Fibroblast of the conjunctiva (primary cell): ENCODE measurements around the gene HS3ST6.
A peak's percentile ranks its signal among the peaks of the same experiment; 100 is the strongest.
"Not testable (repeated sequence)": the region's sequence is repeated elsewhere in the genome, so short reads cannot be mapped to it uniquely, and the experiment has no call there.

Source experiments
- DNase-seq: peaks from one replicate; pipeline ENCODE4 v3.0.0-alpha.2; 2010; ENCODE audit warnings: low read depth

HS3ST6 gene

DNA sequence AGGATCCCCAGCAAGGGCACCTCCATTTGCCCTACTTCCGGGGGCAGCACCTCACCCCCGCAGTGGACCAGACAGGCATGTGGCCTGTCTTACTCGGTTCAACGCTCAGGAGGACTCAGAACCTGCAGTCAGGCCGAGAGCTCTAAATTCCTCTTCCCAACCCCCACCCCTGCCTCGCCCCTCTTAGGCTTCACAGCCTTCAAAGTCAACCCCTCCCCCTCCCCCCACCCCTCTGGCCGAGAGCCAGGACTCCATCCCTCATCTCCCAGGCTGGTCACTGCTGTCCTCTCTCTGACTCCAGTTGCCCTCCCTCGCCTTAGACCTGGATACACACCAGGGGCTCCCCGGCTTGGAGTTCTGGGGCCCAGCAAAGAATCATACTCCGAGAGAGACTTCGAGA, 8.1 kb upstream of the HS3ST6 start:
- DNase-seq: no peak

GRCh38 chr16:1924095-1924494, 5.9 kb upstream of the HS3ST6 start:
- no peak for DNase-seq

GRCh38 chr16:1923299-1924034, 5.3 kb upstream of the HS3ST6 start:
- DNase-seq: peak; percentile 30

DNA sequence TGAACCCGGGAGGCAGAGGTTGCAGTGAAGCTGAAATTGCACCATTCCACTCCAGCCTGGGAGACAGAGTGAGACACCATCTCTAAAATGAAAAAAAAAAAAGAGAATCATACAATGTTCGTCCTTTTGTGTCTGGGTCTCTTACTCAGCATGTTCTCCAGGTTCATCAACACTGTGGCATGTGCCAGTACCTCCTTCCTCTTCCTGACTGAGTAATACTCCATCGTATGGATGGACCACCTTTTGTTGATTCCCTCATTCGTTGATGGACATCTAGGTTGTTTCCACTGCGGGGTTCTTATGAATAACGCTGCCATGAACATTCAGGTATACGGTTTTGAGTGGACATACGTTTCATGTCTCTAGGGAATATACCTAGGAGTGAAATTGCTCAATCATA, 4.1 kb upstream of the HS3ST6 start:
- no peak for DNase-seq

- no peak for DNase-seq
Measured at GRCh38 chr16:1920727-1921171, 2.5 kb upstream of the HS3ST6 start.

DNA sequence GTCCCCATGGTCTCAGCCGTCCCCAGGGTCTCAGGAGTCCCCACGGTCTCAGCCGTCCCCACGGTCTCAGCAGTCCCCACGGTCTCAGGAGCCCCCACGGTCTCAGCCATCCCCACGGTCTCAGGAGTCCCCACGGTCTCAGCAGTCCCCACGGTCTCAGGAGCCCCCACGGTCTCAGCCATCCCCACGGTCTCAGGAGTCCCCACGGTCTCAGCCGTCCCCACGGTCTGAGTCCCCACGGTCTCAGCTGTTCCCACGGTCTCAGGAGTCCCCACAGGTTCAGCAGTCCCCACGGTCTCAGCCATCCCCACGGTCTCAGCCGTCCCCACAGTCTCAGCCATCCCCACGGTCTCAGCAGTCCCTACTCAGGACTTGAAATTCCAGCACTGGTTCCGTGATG, 1.9 kb upstream of the HS3ST6 start:
- DNase-seq: not testable (repeated sequence)

- no peak for DNase-seq
Measured at GRCh38 chr16:1919327-1919998, 1.2 kb upstream of the HS3ST6 start.

- DNase-seq: no peak
Measured at GRCh38 chr16:1917665-1918350, 407 bp downstream of the HS3ST6 start.

DNA sequence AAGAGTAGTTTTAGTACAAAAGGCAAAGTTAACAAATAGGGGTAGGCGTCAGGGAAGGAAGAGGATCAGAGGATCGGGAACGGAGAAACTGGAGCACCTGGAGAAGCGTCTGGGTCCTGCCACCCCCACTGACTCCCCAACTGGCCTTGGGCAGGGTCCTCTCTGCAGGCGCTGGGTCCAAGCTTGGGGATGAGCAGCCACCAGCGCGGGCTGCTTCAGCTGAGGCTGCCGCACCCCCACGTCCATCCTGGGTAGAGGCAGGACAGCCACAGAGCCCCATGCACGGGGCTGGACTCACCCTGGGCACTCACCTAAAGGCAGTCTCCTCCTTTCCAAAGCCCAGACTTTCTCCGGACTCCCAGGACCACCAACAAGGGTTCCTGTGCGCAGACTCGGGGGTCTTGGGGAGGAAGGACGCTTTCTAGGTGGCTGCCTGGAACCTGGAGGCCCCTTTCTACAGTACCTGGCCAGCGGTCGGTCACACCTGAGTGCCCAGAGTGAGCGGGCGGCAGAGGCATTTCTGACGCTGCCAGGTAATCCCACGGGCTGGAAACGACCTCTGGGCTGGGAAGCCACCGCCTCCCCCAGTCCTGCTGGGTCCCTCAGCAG, 1.1 kb downstream of the HS3ST6 start:
- no peak for DNase-seq

DNA sequence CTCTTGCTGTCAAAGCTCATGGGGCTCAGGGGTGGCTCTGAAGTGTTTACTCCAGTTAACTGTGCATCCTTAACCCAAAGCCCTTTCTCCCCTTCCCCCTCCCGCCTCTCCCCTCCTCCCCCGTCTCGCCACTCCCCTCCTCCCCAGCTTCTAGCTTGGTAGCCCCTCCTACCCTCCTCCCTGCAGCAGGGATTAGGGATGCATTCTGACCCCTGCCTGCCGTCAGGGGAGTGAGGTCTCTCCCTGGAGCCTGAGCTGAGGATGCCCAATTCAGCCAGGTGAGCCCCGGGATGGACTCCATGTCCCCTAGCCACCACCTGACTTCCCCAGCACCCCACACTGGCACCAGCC, 1.6 kb downstream of the HS3ST6 start:
- DNase-seq: no peak

DNA sequence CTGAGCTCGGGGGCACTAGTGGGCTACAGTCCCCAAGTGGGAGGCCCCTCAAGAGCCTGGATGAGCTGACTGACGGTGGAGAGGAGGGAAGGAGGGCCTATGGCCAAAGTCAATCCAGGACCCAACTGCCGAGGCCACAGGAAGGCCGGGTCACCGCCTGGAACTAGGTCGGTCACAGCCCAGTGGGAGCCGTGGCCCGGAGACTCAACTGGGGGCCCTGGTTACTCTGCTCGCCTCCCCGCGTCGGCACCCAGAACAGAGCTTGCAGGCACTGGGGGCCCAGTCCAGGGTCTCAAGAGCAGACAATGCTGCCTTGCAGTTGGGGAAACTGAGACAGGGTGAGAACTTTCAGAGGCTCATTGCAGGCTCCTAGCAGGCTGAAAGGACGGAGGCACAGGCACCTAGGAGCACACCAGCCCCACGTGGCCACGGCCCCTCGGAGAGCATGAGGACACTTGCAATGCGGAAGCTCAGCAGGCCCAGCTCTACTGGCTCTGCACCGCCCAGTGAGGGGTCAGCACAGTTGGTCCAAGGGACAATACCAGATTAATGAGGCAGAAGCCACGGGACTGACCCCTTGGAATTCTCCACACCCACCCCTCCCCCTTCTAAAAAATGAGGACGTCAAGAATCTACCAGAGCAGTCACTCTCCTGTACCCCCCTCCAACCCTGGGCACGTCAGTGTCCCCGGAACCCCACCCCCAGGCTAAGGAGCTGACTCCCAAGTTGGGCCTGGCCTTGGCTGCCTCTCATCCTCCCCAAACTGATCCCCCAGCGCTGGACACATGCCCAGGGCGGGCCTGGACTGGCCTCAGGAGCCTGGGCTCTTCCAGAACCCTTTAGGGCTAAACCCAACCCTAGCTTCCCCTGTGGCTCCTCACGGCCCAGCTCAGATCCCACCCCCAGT, 2.2 kb downstream of the HS3ST6 start:
- no peak for DNase-seq

DNA sequence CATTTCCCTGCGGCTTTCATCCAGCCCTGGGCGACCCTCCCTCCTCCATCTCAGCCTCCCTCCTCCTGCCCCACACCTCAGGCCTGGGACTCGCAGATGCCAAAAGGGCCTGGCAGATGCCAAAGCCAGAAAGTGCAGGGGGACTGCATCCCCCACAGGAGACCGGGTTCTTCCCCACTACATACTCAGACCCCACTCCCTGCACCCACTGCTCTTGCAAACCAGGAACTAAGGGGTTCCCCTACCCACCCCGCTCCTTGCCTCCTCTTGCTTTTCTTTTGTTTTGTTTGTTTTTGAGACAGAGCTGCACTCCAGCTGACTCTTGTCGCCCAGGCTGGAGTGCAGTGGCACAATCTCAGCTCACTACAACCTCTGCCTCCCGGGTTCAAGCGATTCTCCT, 3.2 kb downstream of the HS3ST6 start:
- DNase-seq: no peak

- no peak for DNase-seq
Measured at GRCh38 chr16:1914084-1914608, 4.1 kb downstream of the HS3ST6 start.

- no peak for DNase-seq
Measured at GRCh38 chr16:1913327-1914083, 4.7 kb downstream of the HS3ST6 start.

DNA sequence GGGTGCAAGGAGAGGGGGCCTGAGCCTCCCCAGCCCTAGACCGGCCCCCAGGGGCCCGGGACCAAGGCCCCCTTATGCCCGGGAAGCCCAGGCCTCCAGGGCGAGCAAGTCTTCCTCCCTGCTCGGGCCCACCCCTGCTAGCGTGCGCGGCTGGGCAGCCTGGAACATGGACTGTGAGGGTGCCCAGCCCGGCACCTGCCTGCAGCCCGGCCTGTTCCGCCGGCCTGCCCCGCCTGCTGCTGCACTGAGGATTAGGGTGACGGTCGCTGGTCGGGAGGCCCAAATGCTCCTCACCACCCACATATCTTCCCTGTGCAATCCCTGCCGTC, 6.0 kb downstream of the HS3ST6 start:
- DNase-seq: no peak

DNA sequence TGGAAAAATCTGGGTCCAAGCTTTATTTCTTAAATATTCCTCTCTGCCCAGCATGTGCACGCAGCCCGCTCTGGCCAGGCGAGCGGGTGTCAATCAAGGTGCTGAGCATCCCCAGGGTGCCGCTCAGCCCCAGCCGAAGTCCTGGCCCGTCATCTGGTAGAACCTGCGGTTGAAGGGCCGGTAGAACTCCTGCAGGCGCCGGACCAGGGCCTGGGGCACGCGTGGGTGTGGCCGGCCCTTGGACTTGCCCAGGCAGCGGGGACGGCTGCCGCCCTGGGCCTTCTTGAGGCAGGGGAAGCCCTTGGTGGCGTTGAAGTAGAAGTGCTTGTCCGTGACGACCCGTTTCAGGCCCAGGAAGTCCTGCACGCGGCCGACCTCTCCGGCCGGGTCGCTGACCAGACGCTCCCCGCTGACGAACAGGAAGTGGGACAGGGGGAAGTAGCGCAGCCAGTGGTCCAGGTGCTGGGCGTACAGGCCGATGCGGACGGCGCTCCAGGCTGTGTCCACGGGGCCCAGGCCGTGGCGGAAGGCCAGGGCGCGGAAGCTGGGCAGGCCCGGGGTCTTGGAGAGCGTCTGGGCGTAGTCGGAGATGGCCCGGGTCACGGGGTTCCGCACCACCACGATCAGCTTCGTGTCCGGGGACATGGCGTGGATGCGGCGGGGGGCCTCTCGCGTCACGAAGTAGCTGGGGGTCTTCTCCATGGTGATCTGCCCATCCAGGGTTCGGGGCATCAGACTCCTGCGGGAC, 6.6 kb downstream of the HS3ST6 start:
- no peak for DNase-seq

- peak; percentile 26 for DNase-seq
Measured at GRCh38 chr16:1909561-1910231, 8.5 kb downstream of the HS3ST6 start.

DNA sequence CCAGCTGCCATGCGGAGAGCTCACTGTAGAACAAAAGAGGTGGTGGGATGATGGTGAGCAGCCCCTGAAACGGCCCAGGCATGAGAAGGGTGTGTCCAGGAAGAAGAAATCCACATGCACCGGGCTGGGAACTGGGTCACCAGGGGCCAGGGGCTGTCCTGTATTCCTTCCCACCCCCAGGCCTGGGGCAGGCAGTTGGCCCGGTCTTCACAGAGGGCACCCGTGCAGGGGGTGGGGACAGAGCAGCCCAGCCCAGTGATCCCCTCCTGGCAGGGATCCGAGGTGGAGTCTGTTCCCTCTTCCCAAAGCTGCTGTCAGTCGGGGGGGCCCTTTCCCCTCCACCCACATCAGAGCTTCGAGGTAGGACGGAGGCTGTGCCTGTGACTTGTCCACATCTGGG, 9.2 kb downstream of the HS3ST6 start:
- no peak for DNase-seq

- no peak for DNase-seq
Measured at GRCh38 chr16:1908184-1908583, 10.0 kb downstream of the HS3ST6 start.
